PC-3 (cell line): ENCODE measurements around the gene CFAP99. TPM values are rescaled to one million over a fixed set of nuclear protein-coding genes. Genes with fewer than 3 reads are reported as not detected.

Experiments
- ATAC-seq: fragments of 200-7000 bp; cut with Tn5 transposase; 2 replicates; pipeline ENCODE4 v1.9.1; 2020; ENCODE audit warnings: mild to moderate bottlenecking, moderate library complexity
- BruUV-seq: library from RNA; stranded (reverse); fragments of 400-500 nt; replicated peaks from 2 replicates; lab custom pipeline; 2021; lab: Mats Ljungman, UMichigan
- CTCF ChIA-PET: fragments of 300-600 bp; sonication (Branson Sonifier 250); formaldehyde crosslinking; loops from one replicate; lab custom pipeline; 2022; ENCODE audit warnings: antibody characterized with exemption; lab: Charles Lee
- POLR2A ChIA-PET: fragments of 300-600 bp; sonication (Branson Sonifier 250); formaldehyde crosslinking; loops from one replicate; lab custom pipeline; 2022; ENCODE audit warnings: antibody characterized with exemption; ENCODE audit not compliant: unreplicated experiment; lab: Charles Lee
- DNase-seq: peaks from one replicate; pipeline ENCODE4 v3.0.0-alpha.2; 2015
- H2AFZ ChIP-seq: fragments of 300-600 bp; sonication (generic); 2 replicates; pipeline ENCODE4 v1.6.0; 2016; ENCODE audit warnings: antibody characterized with exemption, low read length
- H3F3A ChIP-seq: fragments of 300-600 bp; sonication (generic); one replicate; pipeline ENCODE4 v1.6.0; 2017; ENCODE audit warnings: antibody characterized with exemption, low read length, control low read depth, mild to moderate bottlenecking; ENCODE audit not compliant: unreplicated experiment
- H3K27ac ChIP-seq: fragments of 300-600 bp; sonication (generic); 2 replicates; pipeline ENCODE4 v1.5.1; 2016; ENCODE audit warnings: mild to moderate bottlenecking, low read length
- H3K27me3 ChIP-seq: fragments of 300-600 bp; sonication (generic); 2 replicates; pipeline ENCODE4 v1.6.1; 2016; ENCODE audit warnings: low read length, mixed read lengths
- H3K36me3 ChIP-seq: fragments of 300-600 bp; sonication (generic); 2 replicates; pipeline ENCODE4 v1.6.1; 2016; ENCODE audit warnings: low read depth, mixed run types, low read length, mixed read lengths
- H3K4me1 ChIP-seq: fragments of 300-600 bp; sonication (generic); 2 replicates; pipeline ENCODE4 v1.5.1; 2016; ENCODE audit warnings: low read length; ENCODE audit not compliant: insufficient read depth
- H3K4me2 ChIP-seq: fragments of 300-600 bp; sonication (generic); 2 replicates; pipeline ENCODE4 v1.6.0; 2016; ENCODE audit warnings: low read length
- H3K4me3 ChIP-seq: fragments of 300-600 bp; sonication (generic); 2 replicates; pipeline ENCODE4 v1.5.1; 2016; ENCODE audit warnings: mild to moderate bottlenecking, low read length, mixed read lengths
- H3K79me2 ChIP-seq: fragments of 300-600 bp; sonication (generic); 2 replicates; pipeline ENCODE4 v1.6.1; 2017; ENCODE audit warnings: low read length, mixed read lengths
- H3K9ac ChIP-seq: fragments of 300-600 bp; sonication (generic); 2 replicates; pipeline ENCODE4 v1.6.0; 2016; ENCODE audit warnings: mild to moderate bottlenecking, low read length
- H3K9me2 ChIP-seq: fragments of 300-600 bp; sonication (generic); replicated peaks from 2 replicates; pipeline ENCODE4 v1.6.1; 2016; ENCODE audit warnings: mixed run types, low read length, mixed read lengths
- H3K9me3 ChIP-seq: fragments of 300-600 bp; sonication (generic); 2 replicates; pipeline ENCODE4 v1.6.1; 2016; ENCODE audit warnings: low read length, mixed read lengths
- H4K20me1 ChIP-seq: fragments of 300-600 bp; sonication (generic); 2 replicates; pipeline ENCODE4 v1.6.1; 2016; ENCODE audit warnings: low read length, mixed read lengths
- CTCF ChIP-seq: fragments of 300-600 bp; sonication (generic); conservative IDR thresholded peaks from 2 replicates; pipeline ENCODE4 v1.5.1; 2017; ENCODE audit warnings: antibody characterized with exemption, low read depth, mild to moderate bottlenecking, low read length
- EZH2 ChIP-seq: fragments of 300-600 bp; sonication (generic); IDR thresholded peaks from one replicate; pipeline ENCODE4 v1.6.1; 2017; ENCODE audit warnings: antibody characterized with exemption, mild to moderate bottlenecking, low read length; ENCODE audit not compliant: unreplicated experiment
- EZH2phosphoT487 ChIP-seq: fragments of 300-600 bp; sonication (generic); IDR thresholded peaks from 2 replicates; pipeline ENCODE4 v1.6.1; 2018; ENCODE audit warnings: mild to moderate bottlenecking, antibody characterized with exemption, low read length, borderline replicate concordance
- intact Hi-C: fragments of 100-400 bp; cut with micrococcal nuclease; formaldehyde crosslinking; loops from 2 replicates; pipeline ENCODE4 v1.9.0; 2023
- total RNA-seq: library from RNA; depleted of rRNA; stranded (reverse); fragments of >200 nt; gene quantifications from 2 replicates; pipeline ENCODE4 v1.2.3, GENCODE V29; 2014

Gene CFAP99
- total RNA-seq, 1 experiment from 2014 or later: not detected

GRCh38 chr4:2427383-2428334, 8.9 kb downstream of the CFAP99 start:
- H3K4me2 ChIP-seq: no peak overlapping the region
- H3K9me3 ChIP-seq: no peaks in the 10 kb centered on the region
- H3K9ac ChIP-seq: no peak overlapping the region
- POLR2A ChIA-PET: no interaction called here
- no peak overlapping the region for H2AFZ ChIP-seq
- no peaks in the 10 kb centered on the region for H3K27me3 ChIP-seq
- DNase-seq (no peak), ATAC-seq (no peak)
- no peak overlapping the region for H3K4me3 ChIP-seq
- no peaks in the 10 kb centered on the region; the same call in 1 of the 2 replicates for H3K4me1 ChIP-seq
- no peak for TF ChIP-seq EZH2
- no peak for TF ChIP-seq CTCF
- no peak for TF ChIP-seq EZH2phosphoT487
- H3K36me3 ChIP-seq: no peaks in the 10 kb centered on the region
- H3F3A ChIP-seq: no peaks in the 10 kb centered on the region
- no peak overlapping the region for H3K27ac ChIP-seq
- no peaks in the 10 kb centered on the region for H3K9me2 ChIP-seq
- no peaks in the 10 kb centered on the region for H4K20me1 ChIP-seq
- BruUV-seq: no TSS peak
- intact Hi-C loops: no loop called here
- H3K79me2 ChIP-seq: no peaks in the 10 kb centered on the region
- CTCF ChIA-PET: no interaction called here

- Histone ChIP-seq H3K9me2 (no peaks in the 10 kb centered on the region), H3F3A (no peaks in the 10 kb centered on the region), H3K9me3 (no peaks in the 10 kb centered on the region), H3K9ac (no peak overlapping the region), H3K4me2 (no peak overlapping the region), H3K4me3 (no peak overlapping the region), H3K27me3 (no peaks in the 10 kb centered on the region), H3K4me1 (peaks cover 6% of the 10 kb centered on the region; the same call in 1 of the 2 replicates), H3K36me3 (no peaks in the 10 kb centered on the region), H4K20me1 (no peaks in the 10 kb centered on the region), H3K79me2 (no peaks in the 10 kb centered on the region), H2AFZ (no peak overlapping the region), H3K27ac (no peak overlapping the region)
- TF ChIP-seq EZH2phosphoT487: no peak
- no peak for TF ChIP-seq CTCF
- TF ChIP-seq EZH2: no peak
- ChIA-PET CTCF (no interaction called here), POLR2A (no interaction called here)
- intact Hi-C loops: no loop called here
- DNase-seq: no peak
- no TSS peak for BruUV-seq
- no peak for ATAC-seq
These were observed 9.9 kb downstream of the CFAP99 start for GRCh38 chr4:2428496-2429213.
